Fibroblast of skin of scalp (primary cell): ENCODE measurements around the gene RAB40B.

Experiments used
- DNase-seq: peaks from one replicate; pipeline ENCODE4 v3.0.0-alpha.2; 2013

The RAB40B gene

DNA sequence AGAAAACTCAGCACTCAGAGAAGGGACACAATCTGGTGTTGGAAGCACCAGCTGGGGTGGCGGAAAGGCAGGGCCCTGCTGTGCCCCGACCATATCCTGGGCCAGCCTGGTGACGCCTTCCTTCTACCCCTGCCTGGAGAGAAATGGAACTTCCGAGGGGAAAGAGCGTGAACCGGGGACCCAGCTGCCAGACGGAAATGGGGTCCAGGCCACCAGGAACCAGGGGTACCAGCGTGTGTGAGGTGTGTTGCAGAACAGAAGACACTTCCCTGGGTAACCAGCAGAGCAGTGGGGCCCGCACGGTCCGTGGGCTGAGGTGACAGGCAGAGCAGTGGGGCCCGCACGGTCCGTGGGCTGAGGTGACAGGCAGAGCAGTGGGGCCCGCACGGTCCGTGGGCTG is 6.8 kb downstream of the RAB40B start:
- no peak for DNase-seq

DNA sequence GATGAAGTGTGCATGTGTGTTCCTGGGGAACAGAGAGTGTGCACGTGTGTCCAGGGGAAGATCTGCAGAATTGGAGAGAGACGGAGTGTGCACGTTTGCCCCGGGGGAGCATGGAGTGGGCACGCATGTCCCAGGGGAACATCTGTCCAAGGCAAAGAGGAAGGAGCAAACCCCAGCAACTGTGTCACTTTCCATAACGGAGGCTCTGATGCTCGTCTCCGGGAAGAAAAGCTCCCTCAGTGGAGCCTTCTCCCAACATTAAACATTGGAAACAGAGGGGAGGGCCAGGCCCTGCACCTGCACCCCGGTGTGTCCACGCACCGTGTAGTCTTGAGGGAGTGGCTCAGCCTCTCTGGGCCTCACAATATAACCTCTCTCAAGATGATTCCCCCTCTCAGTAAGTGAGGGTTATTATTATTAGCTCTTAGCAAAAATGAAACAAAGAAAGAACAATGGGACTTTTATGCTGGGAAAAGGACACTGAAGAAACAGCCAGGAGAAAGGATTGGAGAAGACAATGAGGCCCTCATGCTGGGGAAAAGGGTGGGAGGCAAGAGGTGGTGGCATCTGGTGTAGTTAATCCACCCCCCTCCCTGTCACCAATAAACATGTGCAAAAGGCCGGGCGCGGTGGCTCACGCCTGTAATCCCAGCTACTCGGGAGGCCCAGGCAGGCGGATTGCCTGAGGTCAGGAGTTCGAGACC is 7.6 kb downstream of the RAB40B start:
- no peak for DNase-seq

DNA sequence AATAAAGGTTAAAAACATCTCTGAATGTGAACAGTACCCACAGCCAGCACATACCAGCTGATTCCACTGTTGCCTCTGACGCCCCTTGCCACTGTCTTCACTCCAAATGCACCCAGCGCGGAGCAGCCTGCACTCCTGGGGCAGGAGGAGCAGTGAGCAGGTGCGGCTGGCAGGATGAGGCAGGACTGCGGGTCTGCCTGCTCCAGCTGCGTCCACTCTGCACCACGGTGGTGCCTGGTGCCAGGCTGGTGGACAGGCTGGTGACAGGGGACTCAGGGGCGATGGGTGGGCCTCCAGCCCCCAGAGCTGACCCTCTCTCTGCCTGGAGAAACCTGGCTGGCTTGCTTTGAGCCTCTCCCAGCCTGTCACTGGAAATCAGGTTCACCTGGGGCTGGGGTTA is 9.4 kb downstream of the RAB40B start:
- DNase-seq, result no peak

DNA sequence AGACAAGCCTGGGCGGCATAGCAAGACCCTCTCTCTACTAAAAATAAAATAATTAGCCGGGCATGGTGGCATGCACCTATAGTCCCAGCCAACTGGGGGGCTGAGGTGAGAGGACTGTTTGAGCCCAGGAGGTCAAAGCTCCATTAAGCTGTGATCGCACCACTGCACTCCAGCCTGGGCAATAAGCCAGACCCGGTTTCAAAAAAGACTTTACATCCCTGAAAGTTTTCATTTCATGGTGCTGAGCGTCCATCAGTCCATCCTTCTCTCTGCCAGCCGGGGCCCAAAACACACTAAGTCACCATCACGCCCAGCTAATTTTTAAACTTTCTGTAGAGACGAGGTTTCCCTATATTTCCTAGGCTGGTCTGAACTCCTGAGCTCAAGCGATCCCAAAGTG is 10.6 kb downstream of the RAB40B start:
- no peak for DNase-seq

DNA sequence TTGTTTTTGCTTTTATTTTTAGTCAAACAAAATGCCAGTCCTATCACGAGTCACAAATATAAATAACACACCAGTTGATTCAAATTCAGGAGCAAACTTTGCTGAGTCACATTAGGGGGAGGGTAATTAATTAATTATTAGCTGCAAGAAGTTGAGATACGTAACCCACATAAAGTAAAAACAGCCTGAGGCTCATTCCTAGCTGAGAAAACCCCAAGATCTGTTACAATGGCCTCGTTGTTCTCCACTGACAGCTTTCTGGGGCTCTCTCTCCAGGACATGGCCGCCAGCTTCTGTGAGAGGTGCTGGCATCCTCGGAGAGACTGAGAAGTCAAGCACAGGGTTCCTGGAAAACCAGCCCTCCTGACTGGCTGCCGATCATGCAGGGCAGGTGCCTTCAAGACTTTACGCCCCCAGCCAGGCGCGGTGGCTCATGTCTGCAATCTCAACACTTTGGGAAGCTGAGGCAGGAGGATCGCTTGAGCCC is 11.1 kb downstream of the RAB40B start:
- DNase-seq, result no peak

DNA sequence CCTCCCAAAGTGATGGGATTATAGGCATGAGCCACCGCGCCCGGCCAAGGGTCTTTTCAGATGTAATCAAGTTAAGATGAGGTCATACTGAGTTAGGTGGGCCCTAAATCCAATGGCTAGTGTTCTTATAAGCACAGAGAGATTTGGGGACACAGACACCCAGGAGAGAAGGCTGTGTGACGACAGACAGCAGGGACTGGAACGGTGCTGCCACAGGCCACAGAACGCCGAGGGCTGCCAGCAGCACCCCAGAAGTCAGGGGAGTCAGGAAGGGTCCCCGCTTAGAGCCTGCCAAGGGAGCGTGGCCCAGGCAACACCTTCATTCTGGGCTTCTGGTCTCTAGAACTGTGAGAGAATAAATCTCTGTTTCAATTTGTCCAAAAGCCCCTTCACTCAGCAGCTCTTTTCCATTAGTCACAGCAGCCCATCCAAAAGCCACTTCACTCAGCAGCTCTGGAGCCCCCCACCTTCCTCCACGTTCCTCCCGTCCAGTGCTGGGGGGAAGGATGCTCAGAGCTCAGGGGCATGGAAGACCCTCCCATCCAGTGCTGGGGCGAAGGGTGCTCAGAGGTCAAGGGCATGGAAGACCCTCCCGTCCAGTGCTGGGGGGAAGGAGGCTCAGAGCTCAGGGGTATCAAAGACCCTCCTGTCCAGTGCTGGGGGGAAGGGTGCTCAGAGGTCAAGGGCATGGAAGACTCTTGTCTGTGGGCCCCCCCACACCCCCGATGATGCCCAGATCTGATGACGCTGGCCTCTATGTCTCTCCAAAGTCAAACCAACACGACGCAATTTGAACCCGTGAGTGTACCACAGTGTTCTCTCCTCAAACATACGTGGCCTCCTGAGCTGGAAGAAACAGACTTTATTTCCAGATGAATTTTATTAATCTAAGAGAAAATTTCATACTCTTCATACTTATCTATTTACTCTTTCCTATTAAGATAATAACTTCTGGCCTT is 11.9 kb downstream of the RAB40B start:
- DNase-seq, result no peak

DNA sequence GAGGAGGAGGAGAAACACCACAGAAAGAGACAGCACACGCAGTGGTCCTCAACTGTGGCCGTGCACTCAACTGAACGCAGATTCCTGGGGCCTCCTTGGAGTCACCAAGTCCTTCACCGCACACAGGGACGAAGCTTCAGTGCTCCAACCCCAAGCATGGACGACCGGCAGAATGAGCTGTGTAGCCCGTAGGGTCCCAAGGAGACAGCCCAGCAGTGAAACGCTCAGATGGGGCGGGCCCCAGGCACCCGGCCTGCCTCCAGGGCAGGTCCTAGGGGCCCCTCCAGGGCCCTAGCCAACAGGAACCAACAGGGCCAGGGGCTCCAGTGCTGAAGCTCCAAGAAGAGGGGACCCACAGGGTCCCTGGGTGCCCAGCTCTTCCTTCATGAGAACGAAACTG is 13.2 kb downstream of the RAB40B start:
- no peak for DNase-seq

DNA sequence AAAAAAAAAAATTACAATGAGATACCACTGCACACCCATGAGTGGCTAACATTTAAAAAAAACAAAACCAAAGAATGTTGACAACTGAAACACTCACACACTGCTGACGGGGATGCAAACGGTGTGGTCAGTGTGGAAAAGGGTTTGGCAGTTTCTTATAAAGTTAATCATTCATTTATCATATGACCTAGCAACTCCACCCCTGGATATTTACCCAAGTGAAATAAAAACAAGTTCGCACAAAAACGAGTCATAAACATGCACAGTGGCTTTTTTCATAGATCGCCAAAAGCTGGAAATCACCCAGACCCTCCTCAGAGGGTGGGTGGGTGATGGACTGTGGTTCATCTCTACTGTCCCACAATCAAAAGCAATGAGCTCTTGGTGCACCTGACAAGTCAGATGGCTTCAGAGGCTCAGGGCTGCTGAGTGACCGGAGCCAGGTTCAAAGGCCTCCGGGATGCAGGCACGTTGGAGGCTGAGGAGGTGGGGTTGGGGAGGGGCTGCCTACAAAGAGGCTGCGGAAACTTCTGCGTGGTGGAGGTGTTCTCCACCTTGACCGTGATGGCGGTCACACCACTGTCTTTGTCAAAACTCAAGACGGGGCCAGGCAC is 14.2 kb downstream of the RAB40B start:
- DNase-seq, result no peak

DNA sequence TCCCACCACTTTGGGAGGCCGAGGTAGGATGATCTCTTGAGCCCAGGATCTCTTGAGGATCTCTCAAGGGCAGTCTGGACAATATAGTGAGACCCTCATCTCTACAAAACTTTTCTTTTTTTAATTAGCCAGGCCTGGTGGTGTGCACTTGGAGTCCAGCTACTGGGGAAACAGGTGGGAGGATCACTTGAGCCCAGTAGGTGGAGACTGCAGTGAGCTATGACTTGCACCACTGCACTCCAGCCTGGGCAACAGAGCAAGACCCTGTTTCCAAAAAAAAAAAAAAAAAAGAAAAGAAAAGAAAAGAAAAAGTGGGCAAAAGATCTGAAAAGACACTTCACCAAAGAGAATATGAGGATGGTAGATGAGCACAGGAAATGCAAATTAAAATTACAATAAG is 15.0 kb downstream of the RAB40B start:
- DNase-seq, result no peak

DNA sequence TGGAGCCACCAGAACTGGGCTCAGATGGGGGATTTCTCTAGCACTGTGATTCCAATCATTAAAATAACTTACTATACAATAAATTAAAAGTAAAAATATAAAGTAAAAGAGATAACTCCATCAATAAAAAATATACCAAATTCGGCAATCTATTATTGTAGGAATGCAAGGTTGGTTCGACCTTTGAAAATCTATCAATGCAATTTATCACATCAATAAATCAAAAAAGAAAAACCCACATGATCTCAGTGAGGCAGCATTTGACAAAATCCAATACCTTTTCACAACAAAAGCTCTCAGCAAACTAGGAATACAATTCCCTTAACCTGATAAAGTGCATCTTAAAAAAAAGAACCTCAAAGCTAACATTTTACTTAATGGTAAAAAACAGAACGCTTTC is 17.0 kb downstream of the RAB40B start:
- DNase-seq, result no peak

DNA sequence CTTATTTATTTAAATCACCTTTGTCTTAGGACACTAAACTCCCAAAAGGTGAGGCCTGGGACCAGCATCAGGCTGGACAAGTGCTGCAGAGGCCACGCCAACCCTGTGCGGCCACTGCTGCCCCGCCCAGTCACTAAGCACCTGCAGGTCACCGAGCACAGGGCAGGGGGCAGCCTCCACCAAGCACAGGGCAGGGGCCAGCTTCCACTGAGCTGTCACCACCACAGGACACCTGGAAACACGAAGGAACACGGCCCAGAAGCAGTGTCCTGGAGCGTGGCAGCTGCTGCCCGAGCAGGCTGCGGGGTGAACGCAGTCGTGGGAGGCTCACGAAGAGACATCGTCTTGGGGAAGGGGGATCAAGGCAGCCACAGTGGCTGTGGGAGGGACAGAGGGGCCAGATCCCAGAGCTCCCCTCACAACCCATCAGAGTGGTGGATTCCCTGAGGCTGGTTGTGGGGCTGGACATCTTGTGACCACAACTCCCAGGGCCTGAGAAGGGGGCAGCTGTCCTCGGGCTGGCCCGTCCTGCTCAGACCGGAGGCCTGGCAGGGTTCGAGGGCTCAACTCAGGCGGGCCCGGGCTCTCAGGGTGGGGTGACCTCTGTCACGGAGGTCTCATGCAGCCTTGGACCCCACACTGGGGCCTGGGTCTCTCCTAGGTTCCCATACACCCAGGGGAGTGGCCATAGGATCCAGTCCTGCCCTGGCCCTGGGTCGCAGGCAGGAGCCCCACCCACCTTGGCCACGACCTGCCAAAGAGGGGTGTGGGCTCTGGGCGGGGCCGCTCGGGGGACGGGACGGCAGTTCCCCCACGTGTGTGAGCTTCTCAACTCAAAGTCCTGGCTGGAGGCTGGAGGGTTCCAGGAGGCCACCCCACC is 18.7 kb downstream of the RAB40B start:
- no peak for DNase-seq

DNA sequence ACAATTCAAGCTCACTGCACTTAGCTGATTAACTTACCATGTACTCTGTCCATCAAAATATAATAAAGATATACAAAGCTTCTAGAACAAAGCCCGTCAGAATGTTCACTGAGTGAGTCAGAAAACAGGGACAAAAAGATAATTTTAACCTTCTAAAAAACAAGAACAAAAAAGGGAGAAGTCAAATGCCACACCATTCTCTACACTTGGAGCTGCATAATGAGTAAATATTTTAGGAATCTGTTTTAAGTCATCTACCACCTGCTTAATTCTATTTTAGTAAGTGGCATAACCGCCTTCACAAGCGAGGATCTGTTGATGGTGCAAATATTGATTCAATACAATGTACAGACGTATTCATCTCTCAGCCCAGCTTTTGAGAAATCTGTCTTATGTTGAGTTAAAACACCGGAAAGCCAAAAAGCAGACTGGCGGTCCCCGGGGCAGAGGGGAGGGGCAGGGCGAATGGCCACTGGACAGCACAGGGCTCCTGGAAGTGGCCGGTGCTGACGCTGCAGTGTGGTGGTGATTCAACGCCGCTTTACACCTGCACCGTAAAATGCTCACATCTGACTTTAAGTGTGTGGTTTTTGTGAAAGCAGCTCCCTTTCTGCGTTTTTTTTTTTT is 20.1 kb downstream of the RAB40B start:
- DNase-seq, result no peak

DNA sequence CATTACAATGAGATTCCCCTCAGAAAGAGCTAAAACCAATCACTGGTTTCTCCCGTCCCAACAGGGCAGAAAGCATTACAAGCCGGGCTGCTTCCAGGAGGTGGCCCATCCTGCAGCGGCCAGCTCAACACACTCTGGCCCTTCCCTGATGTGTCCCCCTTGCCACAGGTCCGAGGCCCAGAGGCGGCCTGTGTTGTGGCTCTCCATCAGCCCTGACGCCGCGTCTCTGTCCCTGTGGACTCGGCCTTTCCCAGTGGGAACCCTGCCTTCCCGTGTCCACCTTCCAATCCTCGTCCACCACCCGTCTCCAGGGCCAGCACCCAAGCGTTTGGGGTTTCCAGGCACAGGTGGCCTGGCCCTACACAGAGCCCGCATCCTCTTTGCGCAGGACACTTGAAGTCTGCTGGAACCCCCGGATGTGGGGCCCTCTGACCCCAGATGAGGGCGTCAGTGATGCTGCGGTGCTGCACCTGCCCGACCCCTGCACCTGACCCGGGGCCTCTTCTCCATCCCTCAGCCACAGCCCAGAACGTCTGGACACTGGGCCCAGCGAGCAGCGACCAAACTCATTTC is 21.1 kb downstream of the RAB40B start:
- DNase-seq, result no peak

DNA sequence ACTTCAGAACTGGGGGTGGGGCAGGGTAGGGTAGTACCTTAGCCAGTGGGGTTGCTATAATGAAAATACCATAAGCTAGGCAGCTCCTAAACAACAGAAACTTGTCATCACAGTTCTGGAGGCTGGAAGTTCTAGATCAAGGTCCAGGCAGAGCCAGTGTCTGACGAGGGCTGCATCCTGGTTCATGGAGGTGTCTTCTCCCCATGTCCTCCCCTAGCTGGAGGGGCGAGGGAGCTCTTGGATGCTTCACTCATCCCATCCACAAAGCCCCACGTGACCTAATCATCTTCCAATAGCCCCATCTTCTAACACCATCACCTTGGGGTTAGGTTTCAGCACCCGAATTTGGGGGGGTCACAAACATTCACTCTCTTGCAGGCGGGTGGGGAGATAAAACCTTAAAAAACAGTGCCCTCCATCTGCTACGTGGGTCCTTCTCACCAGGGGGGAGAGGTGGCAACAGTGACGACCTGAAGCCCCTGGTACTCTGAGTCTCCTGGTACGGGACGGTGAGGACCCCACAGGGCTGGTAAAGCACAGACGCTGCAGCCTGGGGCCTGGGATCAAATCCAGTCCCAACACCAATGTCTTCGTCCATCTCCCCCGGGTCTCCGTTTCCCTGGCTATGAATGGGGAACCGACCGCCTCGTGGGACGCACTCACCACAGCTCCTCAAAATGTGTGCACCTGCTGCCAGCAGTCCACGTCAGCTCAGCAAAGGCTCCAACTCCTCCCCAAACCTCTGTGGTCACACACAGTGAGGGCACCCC is 22.8 kb downstream of the RAB40B start:
- DNase-seq, result no peak

DNA sequence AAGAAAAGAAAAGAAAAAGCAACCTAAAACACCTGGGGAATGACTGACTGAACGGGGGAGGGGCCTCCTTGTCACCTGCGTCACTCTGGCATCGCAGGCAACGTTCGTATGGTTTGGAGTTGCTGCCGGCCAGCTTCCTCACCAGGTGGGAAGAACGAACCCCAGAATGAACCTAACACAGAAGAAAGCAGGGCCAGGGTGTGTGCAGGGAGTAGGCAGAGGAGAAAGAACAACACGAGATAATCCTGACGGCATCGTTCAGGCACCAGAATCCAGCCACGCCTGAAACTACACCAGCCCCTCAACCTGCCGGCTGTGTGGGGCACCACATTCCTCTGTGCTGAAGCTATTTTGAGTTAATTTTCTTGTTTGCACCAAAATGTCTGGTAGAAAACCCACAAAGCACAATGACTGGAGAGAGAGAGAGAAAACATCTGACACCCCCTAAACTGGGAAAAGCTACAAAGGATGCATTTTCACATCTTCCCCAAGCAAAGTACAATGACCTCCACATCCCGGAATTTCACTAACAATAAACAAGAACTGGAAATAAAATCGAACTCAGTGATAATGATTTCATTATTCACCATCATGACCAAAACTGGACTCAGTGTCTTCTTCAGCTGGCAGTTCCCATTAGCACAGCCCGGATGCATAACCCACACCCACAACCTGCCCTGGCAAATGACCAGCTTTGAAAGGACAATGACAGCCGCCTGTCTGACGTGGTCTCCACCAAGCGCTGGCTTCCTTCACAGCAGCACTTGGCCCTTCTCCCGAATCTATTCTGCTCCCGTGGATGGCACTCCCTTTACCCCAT is 23.6 kb downstream of the RAB40B start:
- no peak for DNase-seq

DNA sequence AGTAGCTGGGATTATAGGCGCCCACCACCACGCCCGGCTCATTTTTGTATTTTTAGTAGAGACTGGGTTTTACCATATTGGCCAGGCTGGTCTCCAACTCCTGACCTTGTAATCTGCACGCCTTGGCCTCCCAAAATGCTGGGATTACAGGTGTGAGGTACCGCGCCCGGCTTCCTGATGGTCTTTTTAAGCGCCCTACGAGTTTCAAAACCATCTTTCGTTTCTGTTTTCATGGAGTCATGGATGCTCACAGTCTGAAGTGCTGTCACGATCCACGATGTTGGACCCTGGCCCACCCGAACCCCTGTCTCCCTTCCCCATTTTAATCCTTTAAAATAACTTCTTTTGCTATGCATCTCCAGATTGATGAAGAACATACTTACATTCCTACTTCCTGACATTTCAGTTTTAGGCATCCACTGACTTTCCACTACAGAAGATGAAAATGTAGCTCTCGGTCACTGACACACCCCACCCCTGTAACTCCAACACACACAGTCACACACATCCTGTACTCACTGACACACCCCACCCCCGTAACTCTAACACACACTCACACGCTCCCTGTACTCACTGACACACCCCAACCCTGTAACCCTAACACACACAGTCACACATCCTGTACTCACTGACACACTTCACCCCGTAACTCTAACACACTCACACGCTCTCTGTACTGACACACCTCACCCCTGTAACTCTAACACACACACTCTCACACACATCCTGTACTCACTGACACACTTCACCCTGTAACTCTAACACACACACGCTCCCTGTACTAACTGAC is 27.6 kb downstream of the RAB40B start:
- no peak for DNase-seq

DNA sequence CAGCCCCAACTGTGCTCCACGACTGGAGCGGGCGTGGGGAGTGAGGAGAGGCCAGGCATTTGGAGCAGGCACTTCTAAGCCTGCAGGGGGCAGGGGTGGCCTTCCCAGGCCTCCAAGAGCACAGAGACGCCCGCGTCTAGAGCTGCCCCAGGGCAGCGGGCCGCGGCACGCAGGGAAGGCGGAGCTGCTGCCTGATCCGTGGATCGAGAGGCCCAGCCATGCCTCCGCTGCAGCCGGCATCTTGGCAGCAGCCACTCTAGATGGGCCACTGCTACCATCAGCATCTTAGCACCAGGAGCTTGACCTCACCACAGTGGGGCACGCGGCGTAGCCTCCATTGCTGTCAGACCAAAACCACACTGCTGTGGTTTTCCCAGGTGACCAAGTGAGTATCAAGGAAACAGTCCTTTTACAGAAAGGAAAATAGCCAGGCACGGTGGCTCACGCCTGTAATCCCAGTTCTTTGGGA is 29.8 kb downstream of the RAB40B start:
- DNase-seq, result peak; percentile 71

DNA sequence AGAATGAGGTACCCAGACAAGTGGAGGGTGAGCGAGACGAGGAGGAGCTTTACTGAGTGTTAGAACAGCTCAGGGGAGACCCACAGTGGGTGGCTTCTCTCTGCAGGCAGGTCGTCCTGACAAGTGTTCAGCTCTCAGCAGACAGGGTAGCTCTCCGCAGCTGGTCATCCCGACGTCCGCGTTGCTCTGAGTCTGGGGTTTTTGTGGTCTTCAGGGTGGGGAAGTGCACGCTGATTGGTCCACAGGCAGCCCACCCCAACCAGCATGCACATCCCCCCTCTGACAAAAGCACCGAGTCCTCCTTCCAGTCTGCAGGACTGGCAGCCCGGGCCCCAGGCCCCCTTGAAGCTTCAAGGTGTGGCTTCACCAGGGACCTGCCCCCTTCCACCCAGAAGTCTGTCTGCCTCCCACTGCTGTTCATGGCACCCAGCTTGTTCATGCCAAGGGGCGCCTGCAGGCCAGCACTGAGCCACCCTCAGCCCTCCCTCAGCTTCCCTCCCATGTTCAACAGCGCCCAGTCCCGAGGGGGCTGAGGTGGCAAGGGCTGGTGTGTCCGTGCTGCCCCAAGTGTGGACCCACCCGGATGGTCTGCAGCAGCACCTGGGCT is 30.4 kb downstream of the RAB40B start:
- no peak for DNase-seq
